Fibroblast of lung (primary cell): ENCODE results near the gene SIGLEC7. TPM values are rescaled to one million over a fixed set of nuclear protein-coding genes. Genes with fewer than 3 reads are reported as not detected.

ENCODE experiments used
- DNase-seq, 2 donors: peaks; one replicate each; pipeline versions ENCODE4 v3.0.0 to v3.0.0-alpha.2; 2010; ENCODE audit warnings: low read depth in 2 of 2
- H2AFZ ChIP-seq: 2 replicates; pipeline ENCODE4 v1.5.1; 2012; ENCODE audit warnings: low read length, control low read depth, inconsistent platforms
- H3K27ac ChIP-seq: 2 replicates; pipeline ENCODE4 v1.5.1; 2011; ENCODE audit warnings: low read length, control low read depth; ENCODE audit not compliant: insufficient read depth
- H3K27me3 ChIP-seq: 2 replicates; pipeline ENCODE4 v1.5.1; 2011; ENCODE audit warnings: mild to moderate bottlenecking, low read length; ENCODE audit not compliant: control insufficient read depth, insufficient read depth
- H3K36me3 ChIP-seq: 2 replicates; pipeline ENCODE4 v1.5.1; 2011; ENCODE audit warnings: low read length; ENCODE audit not compliant: control insufficient read depth, insufficient read depth
- H3K4me1 ChIP-seq: 2 replicates; pipeline ENCODE4 v1.5.1; 2011; ENCODE audit warnings: low read length; ENCODE audit not compliant: control insufficient read depth, insufficient read depth; ENCODE audit errors: extremely low read depth
- H3K4me2 ChIP-seq: 2 replicates; pipeline ENCODE4 v1.5.1; 2011; ENCODE audit warnings: low read length, control low read depth; ENCODE audit not compliant: insufficient read depth; ENCODE audit errors: extremely low read depth
- H3K4me3 ChIP-seq, 4 experiments: fragments of 200-600 bp in 1 of 4; sonication (generic) in 1 of 4; replicated peaks in 1 of 4; 2 replicates each; pipeline ENCODE4 v1.5.1; 2011 to 2016; ENCODE audit warnings: low read length in 4 of 4, low read depth in 3 of 4, mild to moderate bottlenecking in 3 of 4, control low read depth in 2 of 4, inconsistent platforms in 1 of 4, mixed read lengths in 1 of 4; ENCODE audit not compliant: insufficient read depth in 1 of 4; ENCODE audit errors: control extremely low read depth in 1 of 4
- H3K79me2 ChIP-seq: 2 replicates; pipeline ENCODE4 v1.5.1; 2012; ENCODE audit warnings: mild to moderate bottlenecking, low read length, inconsistent platforms; ENCODE audit not compliant: control insufficient read depth, insufficient read depth
- H3K9ac ChIP-seq: 2 replicates; pipeline ENCODE4 v1.5.1; 2011; ENCODE audit warnings: mild to moderate bottlenecking, low read length, control low read depth; ENCODE audit not compliant: insufficient read depth
- H3K9me3 ChIP-seq: 2 replicates; pipeline ENCODE4 v1.5.1; 2012; ENCODE audit warnings: low read depth, low read length; ENCODE audit not compliant: control insufficient read depth, insufficient read depth
- H4K20me1 ChIP-seq: 2 replicates; pipeline ENCODE4 v1.5.1; 2011; ENCODE audit warnings: low read length; ENCODE audit not compliant: control insufficient read depth, insufficient read depth; ENCODE audit errors: extremely low read depth
- CTCF ChIP-seq, 2 donors: IDR thresholded peaks in 1 of 2; conservative IDR thresholded peaks in 1 of 2; 1 replicate in 1 of 2; 2 replicates in 1 of 2; pipeline ENCODE4 v1.5.1; 2011 to 2012; ENCODE audit warnings: low read length in 2 of 2, control low read depth in 1 of 2, inconsistent platforms in 1 of 2, low read depth in 1 of 2, mild to moderate bottlenecking in 1 of 2
- EZH2 ChIP-seq: IDR thresholded peaks from 2 replicates; pipeline ENCODE4 v1.5.1; 2012; ENCODE audit warnings: low read length, control low read depth, mild to moderate bottlenecking; ENCODE audit errors: missing control alignments
- polyA plus RNA-seq, 2 donors: library from polyadenylated mRNA; depleted of rRNA in 1 of 2; stranded (reverse) in 1 of 2; unstranded in 1 of 2; fragments of >200 nt; gene quantifications; 2 replicates each; pipeline ENCODE4 v1.2.1, GENCODE V29; 2011 to 2012; ENCODE audit warnings: missing spikeins in 1 of 2
- total RNA-seq: library from RNA; depleted of rRNA; stranded (reverse); fragments of >200 nt; gene quantifications from 2 replicates; pipeline ENCODE4 v1.2.1, GENCODE V29; 2014

Gene SIGLEC7
- total and polyA plus RNA-seq, 2 donors (not counting 1 experiment from before 2014, with no cell fraction given) = not detected

GRCh38 chr19:51138549-51138979, 3.5 kb upstream of the SIGLEC7 start:
- no peak overlapping the region for H3K27ac ChIP-seq

GRCh38 chr19:51139299-51140014, 2.6 kb upstream of the SIGLEC7 start:
- Histone ChIP-seq H3K9me3 (no peaks in the 10 kb centered on the region), H3K4me2 (no peak overlapping the region), H3K27ac (no peak overlapping the region), H2AFZ (no peak overlapping the region), H4K20me1 (no peaks in the 10 kb centered on the region), H3K79me2 (no peaks in the 10 kb centered on the region), H3K9ac (no peak overlapping the region), H3K27me3 (no peaks in the 10 kb centered on the region), H3K4me1 (no peaks in the 10 kb centered on the region), H3K36me3 (no peaks in the 10 kb centered on the region), H3K4me3 (no peak overlapping the region)
- TF ChIP-seq CTCF (conservative IDR thresholded peaks at IDR 0.05 in 1 of 2, IDR thresholded peaks at IDR 0.05 in 1 of 2; ENCODE audit: low read depth in 1 of 2, low read length in 2 of 2) (no peak), EZH2 (no peak)
- DNase-seq = no peak

More at GRCh38 chr19:51138549-51138979, 3.5 kb upstream of the SIGLEC7 start:
- TF ChIP-seq CTCF (conservative IDR thresholded peaks at IDR 0.05 in 1 of 2, IDR thresholded peaks at IDR 0.05 in 1 of 2; ENCODE audit: low read depth in 1 of 2, low read length in 2 of 2) = no peak
- TF ChIP-seq EZH2 = no peak
- H2AFZ ChIP-seq = no peak overlapping the region
- H4K20me1 ChIP-seq = no peaks in the 10 kb centered on the region
- DNase-seq = no peak
- no peak overlapping the region for H3K4me3 ChIP-seq
- no peaks in the 10 kb centered on the region for H3K4me1 ChIP-seq
- H3K4me2 ChIP-seq = no peak overlapping the region
- no peaks in the 10 kb centered on the region for H3K27me3 ChIP-seq
- H3K79me2 ChIP-seq = no peaks in the 10 kb centered on the region
- no peaks in the 10 kb centered on the region for H3K36me3 ChIP-seq
- no peak overlapping the region for H3K9ac ChIP-seq
- no peaks in the 10 kb centered on the region for H3K9me3 ChIP-seq

GRCh38 chr19:51140441-51140840, 1.7 kb upstream of the SIGLEC7 start:
- no peaks in the 10 kb centered on the region for H3K4me1 ChIP-seq

More at GRCh38 chr19:51140441-51140840, 1.7 kb upstream of the SIGLEC7 start:
- Histone ChIP-seq H3K36me3 (no peaks in the 10 kb centered on the region), H3K4me3 (no peak overlapping the region), H3K9me3 (no peaks in the 10 kb centered on the region), H3K27me3 (no peaks in the 10 kb centered on the region), H3K79me2 (no peaks in the 10 kb centered on the region), H2AFZ (no peak overlapping the region), H3K27ac (no peak overlapping the region), H4K20me1 (no peaks in the 10 kb centered on the region), H3K4me2 (no peak overlapping the region), H3K9ac (no peak overlapping the region)
- no peak for TF ChIP-seq CTCF (conservative IDR thresholded peaks at IDR 0.05 in 1 of 2, IDR thresholded peaks at IDR 0.05 in 1 of 2; ENCODE audit: low read depth in 1 of 2, low read length in 2 of 2)
- no peak for TF ChIP-seq EZH2
- DNase-seq = no peak
